Measurements from ENCODE around the gene PFKFB4. TPM values are rescaled to one million over a fixed set of nuclear protein-coding genes. Genes with fewer than 3 reads are reported as not detected.

Gene PFKFB4
- total and polyA plus RNA-seq, 2 of the 8 experiments (the other 6 are each of a cell fraction or from before 2014, with no cell fraction given): 10.7 to 20.1 TPM

- TF ChIP-seq JUN (IDR thresholded peaks at IDR 0.05; ENCODE audit: low read depth, low read length) (no peak), SP1 (IDR thresholded peaks at IDR 0.05; ENCODE audit: low read depth, low read length) (no peak), KDM1A (IDR thresholded peaks at IDR 0.05; ENCODE audit: borderline replicate concordance, low read length) (no peak), CBX8 (IDR thresholded peaks at IDR 0.05; ENCODE audit: borderline replicate concordance, low read depth, low read length) (no peak), SRF (IDR thresholded peaks at IDR 0.05; ENCODE audit: low read depth, low read length) (no peak)
Observed at GRCh38 chr3:48555231-48555948, 1.2 kb downstream of the PFKFB4 start (continued).

Data from H1 (cell line).